ENCODE measurements around the gene SLC43A2. TPM values are rescaled to one million over a fixed set of nuclear protein-coding genes. Genes with fewer than 3 reads are reported as not detected.

SLC43A2 gene
- total RNA-seq, 1 experiment from 2014 or later: 12.9 TPM

DNA sequence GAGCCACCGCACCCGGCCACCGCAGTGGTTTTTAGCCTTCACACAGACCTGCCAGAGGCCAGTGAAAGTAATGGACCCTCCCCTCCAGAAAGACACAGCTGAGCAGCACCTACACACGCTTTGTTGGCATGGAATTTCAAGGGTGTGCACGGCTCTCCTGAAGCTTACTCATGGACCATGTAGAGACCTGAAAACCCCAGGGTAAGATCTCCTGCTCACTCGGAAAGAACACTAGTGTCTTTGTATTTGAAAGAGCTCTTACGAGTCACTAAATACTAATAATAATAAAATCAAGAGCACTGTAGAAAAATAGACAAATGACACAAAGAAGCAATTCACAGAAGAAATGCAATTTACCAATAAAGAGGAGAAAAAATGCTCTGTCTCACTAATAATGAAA, 20.0 kb downstream of the SLC43A2 start:
- no peaks in the 10 kb centered on the region for H3K9me3 Mint-ChIP-seq
- TF ChIP-seq, protein P1, sequence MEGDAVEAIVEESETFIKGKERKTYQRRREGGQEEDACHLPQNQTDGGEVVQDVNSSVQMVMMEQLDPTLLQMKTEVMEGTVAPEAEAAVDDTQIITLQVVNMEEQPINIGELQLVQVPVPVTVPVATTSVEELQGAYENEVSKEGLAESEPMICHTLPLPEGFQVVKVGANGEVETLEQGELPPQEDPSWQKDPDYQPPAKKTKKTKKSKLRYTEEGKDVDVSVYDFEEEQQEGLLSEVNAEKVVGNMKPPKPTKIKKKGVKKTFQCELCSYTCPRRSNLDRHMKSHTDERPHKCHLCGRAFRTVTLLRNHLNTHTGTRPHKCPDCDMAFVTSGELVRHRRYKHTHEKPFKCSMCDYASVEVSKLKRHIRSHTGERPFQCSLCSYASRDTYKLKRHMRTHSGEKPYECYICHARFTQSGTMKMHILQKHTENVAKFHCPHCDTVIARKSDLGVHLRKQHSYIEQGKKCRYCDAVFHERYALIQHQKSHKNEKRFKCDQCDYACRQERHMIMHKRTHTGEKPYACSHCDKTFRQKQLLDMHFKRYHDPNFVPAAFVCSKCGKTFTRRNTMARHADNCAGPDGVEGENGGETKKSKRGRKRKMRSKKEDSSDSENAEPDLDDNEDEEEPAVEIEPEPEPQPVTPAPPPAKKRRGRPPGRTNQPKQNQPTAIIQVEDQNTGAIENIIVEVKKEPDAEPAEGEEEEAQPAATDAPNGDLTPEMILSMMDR (conservative IDR thresholded peaks at IDR 0.05): no peak
- Histone ChIP-seq H2AK5ac (ENCODE audit: insufficient read length, low read length) (no peak overlapping the region), H2BK12ac (ENCODE audit: insufficient read length, low read depth, low read length) (no peak overlapping the region), H3K27ac (ENCODE audit: insufficient read length, low read depth, low read length) (no peak overlapping the region), H4K91ac (ENCODE audit: insufficient read length, low read depth, low read length) (no peak overlapping the region), H3K4me1 (ENCODE audit: insufficient read depth, low read length) (peaks cover 5% of the 10 kb centered on the region; the same call in 1 of the 2 replicates), H3K4ac (ENCODE audit: low read depth, low read length) (no peak overlapping the region), H2BK5ac (ENCODE audit: insufficient read length, low read length) (no peak overlapping the region), H4K8ac (replicated peaks; ENCODE audit: insufficient read length, low read depth, low read length) (no peak overlapping the region), H3K14ac (ENCODE audit: insufficient read depth, low read length) (no peak overlapping the region), H2BK120ac (ENCODE audit: low read depth, low read length, poor library complexity, severe bottlenecking) (no peak overlapping the region), H3K9ac (ENCODE audit: extremely low read depth, insufficient read length, low read length) (no peak overlapping the region), H2AFZ (ENCODE audit: low read length) (no peak overlapping the region), H3K79me2 (ENCODE audit: insufficient read depth, low read length) (no peaks in the 10 kb centered on the region), H3T11ph (ENCODE audit: low read length) (no peak overlapping the region), H4K20me1 (ENCODE audit: control insufficient read depth, insufficient read depth, insufficient read length) (no peaks in the 10 kb centered on the region), H3K56ac (ENCODE audit: insufficient read length, low read depth, low read length) (no peak overlapping the region), H3K23me2 (ENCODE audit: insufficient read length, low read depth, low read length, poor library complexity, severe bottlenecking) (no peaks in the 10 kb centered on the region), H2BK15ac (ENCODE audit: low read depth, low read length) (no peak overlapping the region), H2BK20ac (ENCODE audit: low read depth, low read length, poor library complexity, severe bottlenecking) (no peak overlapping the region), H3K27me3 (ENCODE audit: insufficient read depth, low read length) (no peaks in the 10 kb centered on the region), H3K18ac (ENCODE audit: insufficient read length, low read depth, low read length) (no peak overlapping the region), H4K5ac (ENCODE audit: insufficient read length, low read depth, low read length) (no peak overlapping the region), H3K4me2 (ENCODE audit: insufficient read depth, insufficient read length, low read length) (no peak overlapping the region), H3K23ac (ENCODE audit: insufficient read length, low read depth, low read length) (no peak overlapping the region), H3K9me3 (ENCODE audit: control insufficient read depth, low read depth, low read length) (no peaks in the 10 kb centered on the region), H3K79me1 (ENCODE audit: insufficient read depth, low read depth, low read length, poor library complexity, severe bottlenecking) (no peaks in the 10 kb centered on the region)
- no peak overlapping the region; a peak in 1 of 7 replicates for H3K27ac Mint-ChIP-seq
- H3K4me1 Mint-ChIP-seq: peaks cover 5 to 12% of the 10 kb centered on the region in 2 experiments
- no peak for DNase-seq
- H3K27me3 Mint-ChIP-seq (ENCODE audit: low read depth): no peaks in the 10 kb centered on the region
- H3K36me3 Mint-ChIP-seq (ENCODE audit: insufficient read depth in 1 of 3, low read depth in 3 of 3): peaks cover 2 to 4% (median 2%) of the 10 kb centered on the region in 3 experiments; a peak in 3 of 7 replicates
- no peak overlapping the region for H3K4me3 Mint-ChIP-seq
- WGBS (ENCODE audit: extremely low coverage, insufficient read length, low lambda C conversion rate): no CpG with 5 or more reads among the region's 7 CpGs

Measured in H9 (cell line).